ENCODE data around the gene KLK15.

DNA sequence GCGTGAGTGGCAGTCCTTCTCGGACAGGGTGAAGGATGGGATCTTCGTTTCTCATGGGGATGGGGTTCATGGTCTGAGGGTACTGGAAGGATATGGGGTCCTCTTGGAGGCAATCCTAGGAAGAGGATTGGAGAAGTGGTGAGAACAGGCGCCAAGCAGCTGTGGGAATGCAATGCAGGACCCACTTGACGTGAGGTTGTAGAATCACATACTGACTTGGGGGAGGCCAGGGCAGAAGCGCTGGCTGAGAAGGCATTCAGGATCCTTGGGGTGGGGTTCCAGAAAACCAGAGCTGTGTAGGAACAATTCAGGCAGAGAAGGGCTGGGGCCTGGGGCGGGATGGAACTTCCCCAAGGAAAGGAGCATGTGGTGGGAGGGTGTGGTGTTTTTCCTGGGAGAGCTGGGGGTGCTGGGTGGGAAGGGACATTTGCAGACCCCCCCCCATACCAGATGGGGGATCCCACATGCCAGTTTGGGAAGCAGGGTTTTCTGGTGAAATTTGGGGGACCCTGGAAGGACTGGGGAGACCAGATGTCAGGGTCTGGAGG lies 10.6 kb downstream of the KLK15 start:
- no peak for TF ChIP-seq CTCF (conservative IDR thresholded peaks at IDR 0.05; ENCODE audit: low read depth, low read length)
- TF ChIP-seq POLR2A (IDR thresholded peaks at IDR 0.05; ENCODE audit: low read depth, low read length) = no peak
- no peak for TF ChIP-seq MAZ (IDR thresholded peaks at IDR 0.05; ENCODE audit: borderline replicate concordance, low read depth, low read length)
- no peak for TF ChIP-seq SMC3 (IDR thresholded peaks at IDR 0.05; ENCODE audit: low read depth, low read length)
- no peak for TF ChIP-seq RCOR1 (IDR thresholded peaks at IDR 0.05; ENCODE audit: insufficient replicate concordance, low read length)
- TF ChIP-seq, protein P1, sequence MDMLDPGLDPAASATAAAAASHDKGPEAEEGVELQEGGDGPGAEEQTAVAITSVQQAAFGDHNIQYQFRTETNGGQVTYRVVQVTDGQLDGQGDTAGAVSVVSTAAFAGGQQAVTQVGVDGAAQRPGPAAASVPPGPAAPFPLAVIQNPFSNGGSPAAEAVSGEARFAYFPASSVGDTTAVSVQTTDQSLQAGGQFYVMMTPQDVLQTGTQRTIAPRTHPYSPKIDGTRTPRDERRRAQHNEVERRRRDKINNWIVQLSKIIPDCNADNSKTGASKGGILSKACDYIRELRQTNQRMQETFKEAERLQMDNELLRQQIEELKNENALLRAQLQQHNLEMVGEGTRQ (IDR thresholded peaks at IDR 0.05; ENCODE audit: low read depth, low read length) = no peak
- TF ChIP-seq MAFK (IDR thresholded peaks at IDR 0.05; ENCODE audit: low read depth, low read length) = no peak
- no peak for TF ChIP-seq RFX5 (IDR thresholded peaks at IDR 0.05; ENCODE audit: low read depth, low read length)
- no peak for TF ChIP-seq RAD21 (IDR thresholded peaks at IDR 0.05; ENCODE audit: low read length)
- TF ChIP-seq FOS (IDR thresholded peaks at IDR 0.05; ENCODE audit: low read depth, low read length) = no peak
- TF ChIP-seq CEBPB (IDR thresholded peaks at IDR 0.05; ENCODE audit: low read depth, low read length) = no peak
- TF ChIP-seq ELK1 (IDR thresholded peaks at IDR 0.05; ENCODE audit: borderline replicate concordance, low read depth, low read length) = no peak

Measured in IMR-90 (cell line).